Mucosa of descending colon (tissue), 3 donors: ENCODE measurements around the gene IQCH. TPM values are rescaled to one million over a fixed set of nuclear protein-coding genes. Genes with fewer than 3 reads are reported as not detected.

Experiments
- ATAC-seq: fragments of 200-7000 bp; cut with Tn5 transposase; one replicate; pipeline ENCODE4 v1.9.1; 2020; ENCODE audit warnings: mild to moderate bottlenecking, moderate library complexity
- DNase-seq, 3 donors: peaks; one replicate each; pipeline ENCODE4 v3.0.0-alpha.2; 2020
- H3K36me3 ChIP-seq: fragments of 200-600 bp; one replicate; pipeline ENCODE4 v1.8.0; 2021; ENCODE audit warnings: low read depth, mild to moderate bottlenecking
- H3K4me1 ChIP-seq: fragments of 200-600 bp; one replicate; pipeline ENCODE4 v1.8.0; 2021; ENCODE audit warnings: low read depth, mild to moderate bottlenecking
- H3K4me3 ChIP-seq: fragments of 200-600 bp; one replicate; pipeline ENCODE4 v1.8.0; 2021; ENCODE audit warnings: mild to moderate bottlenecking
- H3K9me3 ChIP-seq: fragments of 200-600 bp; one replicate; pipeline ENCODE4 v1.8.0; 2021; ENCODE audit warnings: mild to moderate bottlenecking
- intact Hi-C, 2 donors: fragments of 100-400 bp; cut with DNase I in 1 of 2; cut with micrococcal nuclease in 1 of 2; formaldehyde crosslinking; loops; one replicate each; pipeline versions ENCODE4 v1.11.0 to v1.11.1; 2022; cut with DNase I, micrococcal nuclease
- total RNA-seq, 3 donors: library from RNA; stranded (reverse); fragmentation: NEBNext Ultra II Directional in 2 of 3; extraction: Animal tissue kit (Norgen Biotek cat#: 25700) in 2 of 3; gene quantifications; one replicate each; pipeline versions ENCODE4 v1.2.1 to v1.2.4, GENCODE V29; 2021 to 2023
- TF ChIP-seq, protein P1 (sequence below): fragments of 200-600 bp; IDR thresholded peaks from one replicate; pipeline ENCODE4 v1.8.0; 2022; ENCODE audit warnings: antibody characterized with exemption, mild to moderate bottlenecking
- donor health status: DM: no; HTN: no; CAD: no; lungs with moderate emphysema.
- donor health status: DM: no; HTN: no; CAD: no.
- donor health status: DM: no; HTN: yes; CAD: no.

IQCH gene
- total RNA-seq, 3 donors from 2014 or later = 2.2 to 3.0 (median 2.2) TPM

DNA sequence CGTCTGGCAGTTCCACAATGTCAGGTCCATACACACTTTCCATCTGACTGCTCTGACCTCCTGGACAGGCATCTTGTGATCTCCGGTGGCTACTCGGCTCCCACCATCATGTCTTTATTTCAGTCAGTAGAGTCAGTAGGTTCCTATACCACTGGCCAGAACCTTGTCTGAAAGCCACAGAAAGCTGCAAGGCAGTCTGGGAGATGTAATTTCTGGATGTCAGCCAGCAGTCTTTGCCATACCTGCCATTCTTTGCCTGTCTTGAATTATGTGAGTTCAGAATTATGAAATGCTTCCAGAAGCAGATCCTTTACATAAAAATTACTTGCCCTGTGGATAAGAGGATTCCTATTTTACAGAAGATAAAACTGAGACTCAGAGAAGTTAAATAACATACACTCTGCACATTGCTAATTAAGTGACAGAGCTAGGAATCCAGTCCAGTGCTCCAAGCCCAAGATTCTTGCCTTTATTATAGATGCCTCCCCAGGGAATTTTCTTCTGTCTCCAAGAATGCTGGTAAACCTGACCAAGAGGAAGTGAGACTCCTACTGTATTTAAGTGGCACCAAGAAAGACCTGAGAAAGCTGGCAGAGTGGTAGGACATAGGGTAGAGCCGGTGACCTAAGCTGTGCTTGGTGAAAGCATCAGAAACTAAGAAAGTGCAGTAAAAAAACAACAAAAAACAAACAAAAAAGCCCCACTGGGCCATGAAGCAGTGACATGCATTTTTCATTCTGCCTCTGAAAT lies 75.6 kb downstream of the IQCH start:
- Histone ChIP-seq H3K4me1 (no peaks in the 10 kb centered on the region), H3K4me3 (no peak overlapping the region), H3K9me3 (peaks cover 7% of the 10 kb centered on the region), H3K36me3 (no peaks in the 10 kb centered on the region)
- TF ChIP-seq, protein P1, sequence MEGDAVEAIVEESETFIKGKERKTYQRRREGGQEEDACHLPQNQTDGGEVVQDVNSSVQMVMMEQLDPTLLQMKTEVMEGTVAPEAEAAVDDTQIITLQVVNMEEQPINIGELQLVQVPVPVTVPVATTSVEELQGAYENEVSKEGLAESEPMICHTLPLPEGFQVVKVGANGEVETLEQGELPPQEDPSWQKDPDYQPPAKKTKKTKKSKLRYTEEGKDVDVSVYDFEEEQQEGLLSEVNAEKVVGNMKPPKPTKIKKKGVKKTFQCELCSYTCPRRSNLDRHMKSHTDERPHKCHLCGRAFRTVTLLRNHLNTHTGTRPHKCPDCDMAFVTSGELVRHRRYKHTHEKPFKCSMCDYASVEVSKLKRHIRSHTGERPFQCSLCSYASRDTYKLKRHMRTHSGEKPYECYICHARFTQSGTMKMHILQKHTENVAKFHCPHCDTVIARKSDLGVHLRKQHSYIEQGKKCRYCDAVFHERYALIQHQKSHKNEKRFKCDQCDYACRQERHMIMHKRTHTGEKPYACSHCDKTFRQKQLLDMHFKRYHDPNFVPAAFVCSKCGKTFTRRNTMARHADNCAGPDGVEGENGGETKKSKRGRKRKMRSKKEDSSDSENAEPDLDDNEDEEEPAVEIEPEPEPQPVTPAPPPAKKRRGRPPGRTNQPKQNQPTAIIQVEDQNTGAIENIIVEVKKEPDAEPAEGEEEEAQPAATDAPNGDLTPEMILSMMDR = no peak
- DNase-seq (no peak), ATAC-seq (no peak)
- intact Hi-C loops = no loop called here

DNA sequence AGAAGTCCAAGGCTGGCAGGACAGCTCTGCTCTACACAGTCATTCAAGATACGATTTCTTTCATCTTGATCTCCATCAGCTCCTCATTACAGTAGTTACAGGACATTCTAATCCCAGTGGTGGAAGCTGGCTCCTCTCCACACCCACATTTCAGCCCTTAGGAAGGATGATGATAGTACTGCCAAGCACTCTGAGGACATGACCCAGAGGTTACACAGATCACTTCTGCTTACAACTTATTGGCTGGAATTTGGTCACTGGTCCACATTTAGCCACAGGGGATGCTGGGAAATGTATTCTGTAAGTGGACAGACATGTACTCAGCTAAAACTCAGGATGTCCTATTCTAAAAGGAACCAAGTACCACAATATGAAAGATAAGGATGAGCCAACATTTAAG lies 77.1 kb downstream of the IQCH start:
- ATAC-seq = no peak
- Histone ChIP-seq H3K4me1 (no peaks in the 10 kb centered on the region), H3K4me3 (no peak overlapping the region), H3K36me3 (no peaks in the 10 kb centered on the region), H3K9me3 (peaks cover 7% of the 10 kb centered on the region)
- TF ChIP-seq, protein P1 = no peak
- intact Hi-C loops = no loop called here
- DNase-seq = no peak

DNA sequence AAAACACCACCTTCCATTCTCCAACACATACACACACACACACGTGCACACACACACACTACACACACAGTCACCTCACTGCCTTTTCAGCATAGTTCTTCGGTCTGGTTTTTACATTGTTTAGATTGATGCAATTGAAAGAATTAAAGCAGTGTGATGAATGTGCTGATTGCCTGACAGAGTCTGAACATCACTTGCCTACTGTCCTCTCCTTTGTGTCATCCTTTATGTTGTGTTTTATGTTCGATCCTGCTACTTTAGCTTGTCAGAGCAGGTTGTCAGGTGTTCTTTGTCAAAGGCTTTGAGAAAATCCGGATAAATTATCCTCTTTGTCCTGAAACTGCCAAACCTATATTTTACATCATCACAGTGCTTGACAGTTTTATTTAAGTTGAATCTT lies 80.4 kb downstream of the IQCH start:
- ATAC-seq (no peak), DNase-seq (no peak)
- Histone ChIP-seq H3K4me1 (no peaks in the 10 kb centered on the region), H3K9me3 (no peaks in the 10 kb centered on the region), H3K4me3 (no peak overlapping the region), H3K36me3 (no peaks in the 10 kb centered on the region)
- intact Hi-C loops = no loop called here
- TF ChIP-seq, protein P1 = no peak

DNA sequence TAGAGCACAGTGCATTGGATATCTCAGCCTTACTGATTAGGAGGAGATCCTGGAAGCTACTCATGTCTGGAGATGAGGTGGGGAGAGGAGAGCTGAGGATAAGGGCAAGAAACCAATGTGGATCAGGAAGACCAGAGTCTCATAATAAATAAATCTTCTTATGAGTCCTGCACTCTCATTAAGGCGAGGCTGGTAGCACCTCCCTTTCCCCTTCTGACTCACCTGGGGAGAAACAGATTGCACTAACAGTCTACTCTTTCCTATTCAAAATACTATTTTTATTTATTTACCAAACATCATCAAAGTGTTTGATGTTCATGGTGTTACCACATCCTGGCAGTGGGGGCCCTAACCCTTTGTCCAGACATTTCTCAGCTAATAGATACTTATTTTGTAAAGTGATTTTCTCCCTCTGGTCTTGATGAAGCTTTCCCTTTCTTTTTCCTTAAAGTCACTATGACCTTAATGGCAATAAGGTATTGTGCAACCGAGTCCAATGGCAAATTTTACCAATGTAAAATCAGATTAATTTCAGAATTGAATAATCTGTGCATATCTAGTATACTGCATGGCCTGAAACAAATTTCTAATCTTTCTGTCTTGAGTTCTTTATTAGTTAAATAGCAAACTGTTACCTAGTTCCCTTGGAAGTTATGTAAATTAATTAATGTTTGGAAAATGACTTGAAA lies 81.1 kb downstream of the IQCH start:
- Histone ChIP-seq H3K9me3 (no peaks in the 10 kb centered on the region), H3K4me3 (no peak overlapping the region), H3K36me3 (no peaks in the 10 kb centered on the region), H3K4me1 (no peaks in the 10 kb centered on the region)
- no peak for ATAC-seq
- TF ChIP-seq, protein P1 = no peak
- no peak for DNase-seq
- intact Hi-C loops = no loop called here

DNA sequence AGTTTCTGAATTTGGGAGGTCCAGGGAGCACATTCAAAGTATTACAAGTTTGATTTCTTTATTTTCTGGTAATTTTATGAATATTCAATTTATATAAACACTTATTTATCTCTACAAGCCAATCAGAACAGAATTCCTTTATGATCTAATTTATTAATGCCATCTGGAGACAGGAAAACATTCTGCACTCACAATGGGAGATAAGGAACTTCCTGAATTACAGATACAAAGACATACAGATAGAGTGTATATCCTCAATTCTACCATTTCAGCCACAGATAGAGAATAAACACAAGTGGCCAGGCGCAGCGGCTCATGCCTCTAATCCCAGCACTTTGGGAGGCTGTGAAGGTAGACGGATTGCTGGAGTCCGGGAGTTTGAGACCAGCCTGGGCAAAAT lies 86.0 kb downstream of the IQCH start:
- intact Hi-C loops = no loop called here
- ATAC-seq (no peak), DNase-seq (no peak)
- TF ChIP-seq, protein P1 = no peak
- H3K4me3 ChIP-seq = no peak overlapping the region
- no peaks in the 10 kb centered on the region for H3K4me1 ChIP-seq
- H3K9me3 ChIP-seq = no peaks in the 10 kb centered on the region
- no peaks in the 10 kb centered on the region for H3K36me3 ChIP-seq
